HS-5 (cell line): ENCODE results near the gene EPHA1.

ENCODE experiments used
- DNase-seq: peaks from one replicate; pipeline ENCODE4 v3.0.0-alpha.2; 2012; ENCODE audit warnings: low read depth

The EPHA1 gene

DNA sequence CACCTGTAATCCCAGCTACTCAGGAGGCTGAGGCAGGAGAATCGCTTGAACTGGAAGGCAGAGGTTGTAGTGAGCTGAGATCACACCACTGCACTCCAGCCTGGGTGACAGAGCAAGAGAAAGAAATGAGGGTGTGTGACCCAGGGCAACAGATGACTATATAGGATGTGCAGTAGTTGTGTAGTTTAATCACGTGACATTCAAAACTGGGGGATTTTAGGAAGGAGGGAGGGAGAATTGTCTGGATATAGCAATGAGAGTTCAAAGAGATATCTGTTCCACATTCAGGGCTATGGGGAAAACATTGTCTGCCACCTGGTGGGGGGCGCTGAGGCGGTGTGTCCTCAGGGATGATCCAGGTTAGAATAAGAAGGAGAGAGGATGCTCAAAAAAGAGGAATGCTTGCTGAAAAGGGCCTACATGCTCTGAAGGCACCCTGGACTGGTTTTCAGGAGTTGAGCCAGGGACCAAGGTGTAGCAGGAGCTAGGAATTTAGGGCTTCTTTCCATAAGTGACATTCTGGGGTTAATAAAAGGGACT is 35.3 kb downstream of the EPHA1 start:
- no peak for DNase-seq

DNA sequence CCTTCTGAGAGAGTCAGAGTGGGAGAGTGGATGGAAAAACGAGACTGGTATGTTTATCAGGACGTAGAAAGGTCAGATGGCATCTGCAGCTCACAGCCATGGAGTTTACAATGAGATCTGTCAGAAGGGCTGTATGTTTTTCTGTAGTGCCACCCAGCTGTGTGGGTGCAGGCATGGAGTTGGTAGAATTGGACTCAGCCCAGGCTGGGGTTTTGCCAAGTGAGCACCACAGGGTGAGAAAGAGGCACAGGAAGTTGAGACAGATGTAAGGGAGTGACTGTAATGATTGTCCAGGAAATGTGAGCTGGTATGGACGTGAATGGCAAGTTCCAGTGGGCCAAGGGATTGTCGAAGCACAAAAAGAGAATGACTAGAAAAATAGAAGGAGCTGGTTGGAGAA is 36.6 kb downstream of the EPHA1 start:
- DNase-seq, result no peak

DNA sequence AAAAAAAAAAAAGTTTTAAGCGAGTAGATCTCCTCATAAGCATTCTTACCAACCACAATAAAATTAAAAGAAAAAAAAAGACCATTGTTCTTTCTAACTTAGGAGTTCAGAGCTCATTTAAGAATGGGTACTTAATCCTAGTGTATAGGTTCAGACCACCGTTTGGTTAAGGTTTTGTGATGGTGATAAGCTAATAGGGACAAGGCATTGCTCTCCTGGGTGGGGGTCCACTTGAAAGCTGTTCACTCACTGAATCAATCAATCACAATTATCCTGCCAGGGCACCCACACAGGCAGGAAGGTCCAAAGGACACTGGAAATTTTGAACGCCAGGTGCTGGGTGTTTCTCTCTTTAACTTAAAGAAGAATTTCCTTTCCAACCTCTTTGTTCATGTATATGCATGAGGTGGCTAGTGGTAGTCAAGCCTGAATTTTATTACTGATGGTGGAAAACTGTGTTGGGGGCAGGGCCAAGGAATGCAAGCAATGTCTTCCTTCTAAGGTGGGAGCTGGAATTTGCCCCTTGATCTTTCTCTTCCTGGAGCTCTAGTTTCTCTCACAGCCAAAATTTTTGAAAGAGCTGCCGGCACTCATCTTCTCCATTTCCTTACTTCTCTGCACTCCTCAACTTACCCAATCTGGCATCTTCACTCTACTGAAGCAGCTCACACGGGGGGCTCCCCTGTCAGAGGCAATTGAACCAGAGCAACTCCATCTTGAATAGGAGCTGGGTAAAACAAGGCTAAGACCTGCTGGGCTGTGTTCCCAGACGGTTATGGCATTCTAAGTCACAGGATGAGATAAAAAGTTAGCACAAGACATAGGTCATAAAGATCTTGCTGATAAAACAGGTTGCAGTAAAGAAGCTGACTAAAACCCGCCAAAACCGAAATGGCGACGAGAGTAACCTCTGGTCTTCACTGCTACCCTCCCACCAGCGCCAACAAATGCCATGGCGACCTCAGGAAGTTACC is 38.7 kb downstream of the EPHA1 start:
- no peak for DNase-seq

DNA sequence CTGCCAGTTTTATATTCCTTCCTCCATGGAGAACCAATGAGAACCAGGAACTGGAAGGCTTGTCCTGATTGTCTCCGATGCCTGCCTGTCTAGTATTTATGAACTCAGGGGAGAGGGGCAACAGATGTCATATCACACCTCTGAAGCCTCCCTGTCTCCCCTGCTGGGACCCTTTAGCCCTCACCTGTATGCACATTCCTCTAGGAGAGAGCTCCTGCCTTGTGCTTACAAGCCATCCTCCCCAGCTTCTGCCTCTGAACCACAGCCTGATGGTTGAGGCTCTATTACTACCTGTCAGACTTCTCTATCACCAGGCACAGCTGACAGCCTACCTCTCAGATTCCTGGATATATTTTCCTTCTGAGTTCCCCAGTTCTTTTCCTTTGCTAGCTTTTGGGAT is 40.3 kb downstream of the EPHA1 start:
- DNase-seq, result no peak

DNA sequence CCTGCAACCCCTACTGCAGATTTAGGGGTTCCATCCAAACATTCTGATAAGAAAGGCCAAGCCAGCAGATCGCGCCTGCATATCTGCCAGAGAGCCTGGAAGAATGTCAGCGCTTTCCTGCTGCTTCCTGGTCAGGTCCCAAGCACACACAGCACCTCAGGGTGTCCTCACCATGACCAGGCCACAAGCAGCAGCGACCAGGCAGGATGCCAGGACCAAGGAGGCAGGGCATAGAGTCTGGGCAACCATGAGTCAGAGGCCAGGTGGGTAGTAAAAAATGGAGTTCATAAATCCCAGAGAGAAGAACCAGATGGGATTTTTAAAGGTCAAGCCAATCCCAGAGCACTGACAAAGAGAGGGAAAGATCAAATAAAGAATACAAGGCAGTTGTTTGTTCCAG is 40.7 kb downstream of the EPHA1 start:
- no peak for DNase-seq

DNA sequence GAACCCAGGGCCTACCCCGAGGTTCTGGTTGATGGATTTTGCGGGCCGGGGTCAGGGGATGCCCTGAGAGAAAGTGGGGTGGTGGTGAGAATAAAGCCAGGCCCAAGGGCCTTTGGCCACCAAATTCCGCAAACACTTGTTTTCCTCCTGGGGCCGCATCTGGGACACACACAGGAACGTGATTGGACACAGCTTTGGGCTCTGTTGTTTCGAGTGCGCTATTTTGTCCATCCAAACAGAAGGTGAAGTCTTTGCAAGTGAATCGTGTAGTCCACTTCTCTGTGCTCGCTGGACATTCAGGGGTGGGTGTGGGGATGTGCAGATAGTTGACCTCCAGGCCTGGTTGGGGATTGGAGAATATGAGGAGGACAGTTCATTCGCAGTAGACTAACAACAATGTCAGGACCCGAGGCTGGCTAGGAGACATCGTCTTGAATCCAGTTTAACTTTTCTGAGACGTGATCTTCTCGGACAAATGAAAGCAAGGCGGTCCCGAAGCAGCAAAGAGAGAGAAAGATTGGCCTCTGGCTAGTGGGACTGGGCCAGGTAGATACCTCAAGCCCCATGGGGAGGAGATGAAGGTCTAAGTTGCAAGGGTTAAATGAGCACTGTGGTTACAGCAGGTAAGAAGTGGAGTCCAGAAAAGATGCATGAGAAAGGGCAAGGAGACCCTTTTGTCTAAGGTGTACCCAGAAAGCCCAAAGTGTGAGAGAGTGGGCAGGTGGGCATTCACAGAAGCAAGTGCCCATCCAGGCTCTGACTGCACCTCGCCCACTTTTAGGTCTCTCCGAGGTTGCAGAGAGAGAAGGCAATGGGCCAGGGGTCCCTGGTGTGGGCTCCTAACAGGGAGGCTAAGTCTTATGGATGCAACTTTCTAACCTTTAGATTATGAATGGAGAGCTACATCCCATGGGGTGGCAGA is 45.4 kb downstream of the EPHA1 start:
- DNase-seq, result no peak

DNA sequence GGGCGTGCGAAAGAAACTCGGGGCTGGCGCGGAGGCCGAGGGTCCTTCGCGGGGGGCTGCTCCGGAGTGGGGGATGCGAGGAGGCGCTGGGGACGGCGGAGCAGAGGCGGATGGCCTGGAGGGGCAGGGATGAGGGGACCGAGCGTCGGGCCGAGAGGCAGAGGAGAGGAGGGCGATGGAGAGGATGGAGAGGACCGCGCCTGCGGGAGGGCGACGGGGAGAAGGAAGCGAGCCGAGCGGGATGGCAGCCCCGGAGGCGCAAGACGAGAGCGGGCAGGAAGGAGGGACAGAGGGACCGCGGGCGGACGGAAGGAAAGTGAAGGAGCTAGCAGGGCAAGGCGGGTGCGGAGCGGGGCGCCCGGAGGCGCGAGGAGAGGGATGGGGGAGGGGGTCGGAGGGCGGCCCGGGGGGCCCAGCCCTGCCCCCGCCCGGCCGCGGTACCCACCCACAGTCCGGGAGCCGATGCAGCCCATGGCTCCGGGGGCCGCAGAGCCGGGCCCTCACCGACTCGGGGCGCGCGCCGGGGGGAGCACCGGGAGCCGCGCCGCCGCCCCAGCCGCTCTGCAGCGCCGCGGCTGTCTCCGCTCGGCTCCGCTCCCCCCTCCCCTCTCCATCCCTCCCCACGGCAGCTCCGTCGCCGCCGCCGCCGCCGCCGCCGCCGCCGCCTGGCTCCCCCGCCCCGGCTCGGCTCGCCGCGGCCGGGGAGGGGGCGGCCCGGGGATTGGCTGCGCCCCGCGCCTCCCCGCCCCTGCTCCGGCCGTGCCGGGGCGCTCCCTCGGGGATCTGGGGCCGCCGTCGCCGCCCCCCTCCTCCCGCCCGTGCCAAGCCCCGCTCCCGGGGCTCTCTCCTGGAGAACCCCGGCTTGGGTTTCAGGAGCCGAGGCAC is 46.3 kb downstream of the EPHA1 start, which contains the start of gene FAM131B:
Gene FAM131B, minus strand, starts transcription at position 583 of the 885 bp plus-strand sequence. Its CDS starts 110 bp downstream, at position 473.
- no peak for DNase-seq

DNA sequence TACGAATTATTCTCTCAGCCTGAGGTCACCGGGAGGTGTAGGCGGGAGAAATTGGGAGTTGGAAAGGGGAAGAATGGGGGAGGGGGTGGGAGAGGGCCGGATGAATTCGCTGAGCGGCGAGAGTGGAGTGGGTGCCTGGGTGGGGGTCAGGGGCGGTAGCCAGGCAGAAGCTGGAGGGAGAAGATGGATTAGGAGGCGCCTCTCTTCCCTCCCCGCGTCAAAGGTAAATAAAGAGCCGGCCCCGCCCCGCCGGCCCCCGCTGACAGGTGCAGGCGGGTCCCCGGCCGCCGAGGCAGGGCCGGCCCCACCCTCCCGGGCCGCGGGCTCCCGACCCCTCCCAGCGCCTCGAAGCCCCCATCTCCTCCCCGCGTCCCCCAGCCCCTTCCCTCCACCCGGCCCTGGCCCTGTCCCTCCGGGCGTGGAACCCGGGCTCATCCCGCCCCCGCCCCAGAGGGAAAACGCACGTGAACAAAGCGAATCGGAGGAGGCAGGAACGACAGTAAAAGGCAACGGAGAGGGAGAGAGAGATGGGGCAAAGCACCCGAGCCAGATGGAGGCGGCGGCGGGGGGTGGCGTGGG is 47.0 kb downstream of the EPHA1 start:
- no peak for DNase-seq

DNA sequence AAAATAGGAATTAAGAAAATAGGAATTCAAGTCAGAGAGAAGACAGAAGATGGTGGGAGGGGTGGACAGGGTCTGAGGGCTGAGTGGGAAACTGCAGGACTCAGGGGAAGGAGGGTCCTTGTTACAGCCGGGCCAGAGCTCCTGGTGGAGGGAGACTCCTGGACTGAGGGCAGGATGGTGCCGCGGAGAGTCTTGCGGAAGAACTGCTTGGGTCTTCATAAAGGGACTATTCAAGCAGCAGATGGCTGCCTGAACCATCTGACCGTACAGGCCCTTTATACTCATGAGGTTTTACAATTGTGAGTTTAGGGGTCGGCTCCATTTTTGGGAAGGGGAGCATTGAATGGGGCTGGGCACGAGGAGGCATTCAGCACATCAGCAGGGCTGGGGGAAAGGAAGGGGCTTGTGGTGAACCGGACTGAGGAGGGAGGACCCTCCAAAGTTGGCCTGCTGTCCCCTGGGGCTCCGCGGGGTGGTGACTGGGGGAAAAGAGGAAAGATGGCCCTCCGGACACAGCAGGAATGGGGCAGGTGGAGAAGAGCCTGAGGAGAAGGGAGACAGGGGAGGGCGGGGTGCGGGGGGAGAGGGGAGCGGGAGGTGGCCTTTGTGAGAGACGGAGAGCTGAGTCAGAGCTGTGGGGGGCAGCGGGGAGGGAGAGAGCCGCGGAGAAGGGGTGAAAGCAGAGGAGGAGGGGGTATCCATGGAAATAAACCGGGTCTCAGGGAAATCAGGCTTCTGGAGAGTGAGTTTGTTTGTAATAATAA is 47.7 kb downstream of the EPHA1 start:
- DNase-seq, result no peak

DNA sequence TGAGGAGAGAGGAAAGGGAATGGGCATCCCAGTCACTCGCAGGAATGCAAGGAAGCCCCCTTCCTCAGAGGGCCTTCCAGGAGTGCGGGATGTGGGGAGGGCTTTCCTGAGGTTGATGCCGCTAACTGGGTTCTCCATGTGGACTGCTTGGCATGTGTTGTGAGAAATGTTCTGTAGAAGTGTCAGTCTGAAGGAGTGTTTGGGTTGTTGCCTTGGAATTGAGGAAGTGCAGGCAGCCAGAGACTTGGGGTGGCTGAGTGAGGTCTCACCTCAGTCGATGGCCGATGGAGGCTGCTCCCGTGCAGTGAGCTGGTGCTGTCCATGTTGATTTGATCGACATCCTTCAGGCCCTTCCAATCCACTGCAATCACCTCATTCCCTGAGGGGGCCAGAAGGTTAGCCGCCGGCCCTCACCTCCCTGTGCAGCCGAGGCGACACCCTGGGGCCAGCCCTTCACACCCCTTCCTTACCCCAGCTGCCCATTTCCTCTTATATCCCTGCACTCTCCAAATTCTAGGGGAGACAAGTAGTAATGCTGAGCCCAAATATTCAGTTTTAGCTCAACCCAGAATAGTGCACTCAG is 48.8 kb downstream of the EPHA1 start:
- DNase-seq, result no peak

DNA sequence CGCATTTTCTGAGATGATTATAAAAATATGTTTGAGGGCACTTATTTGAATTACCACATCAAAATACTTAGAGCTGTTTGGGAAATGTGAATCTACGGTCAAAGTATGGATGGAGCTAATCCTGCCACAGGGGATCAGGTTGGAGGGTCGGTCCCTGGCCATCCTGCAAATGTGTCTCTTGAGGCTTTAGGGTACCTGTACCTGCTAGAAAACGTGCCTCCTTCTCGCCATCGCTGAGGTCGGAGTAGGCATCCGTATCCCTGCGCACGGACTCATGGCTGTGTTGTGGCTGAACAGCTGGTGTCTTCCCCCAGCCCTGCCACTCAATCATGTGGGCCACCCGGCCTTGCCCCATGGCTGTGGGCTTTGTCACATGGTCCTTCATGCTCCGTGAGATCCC is 50.0 kb downstream of the EPHA1 start:
- DNase-seq, result no peak

DNA sequence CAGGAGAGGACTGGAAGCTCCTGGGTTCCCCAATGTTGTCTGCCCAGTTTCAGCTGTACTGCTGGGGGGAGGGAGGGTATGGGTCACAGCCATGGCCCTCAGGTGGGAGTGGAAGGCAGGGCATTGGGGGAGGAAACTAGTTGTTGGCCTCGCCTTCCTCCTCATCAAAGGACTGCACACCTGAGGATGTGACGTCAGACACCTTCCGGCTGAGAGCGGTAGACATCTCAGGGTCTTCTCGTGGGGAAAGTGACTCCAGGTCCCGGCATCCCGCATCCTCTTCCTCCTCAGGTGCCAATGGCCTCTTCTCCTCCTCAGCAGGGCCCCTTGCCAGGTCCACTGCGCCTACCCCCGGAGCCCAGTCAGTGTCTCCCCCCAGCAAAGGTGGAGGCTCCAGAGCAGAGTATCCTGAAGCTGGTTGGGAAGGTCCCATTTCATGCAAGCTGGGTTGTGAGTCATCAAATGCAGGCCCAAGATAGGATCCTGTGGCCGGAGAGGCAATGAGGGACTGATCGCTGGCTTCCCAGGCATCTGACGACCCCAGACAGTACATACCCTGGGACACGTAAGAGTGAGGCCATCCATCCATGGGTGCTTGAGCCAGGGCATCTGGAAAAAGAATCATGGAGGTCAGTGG is 52.1 kb downstream of the EPHA1 start:
- DNase-seq, result no peak

DNA sequence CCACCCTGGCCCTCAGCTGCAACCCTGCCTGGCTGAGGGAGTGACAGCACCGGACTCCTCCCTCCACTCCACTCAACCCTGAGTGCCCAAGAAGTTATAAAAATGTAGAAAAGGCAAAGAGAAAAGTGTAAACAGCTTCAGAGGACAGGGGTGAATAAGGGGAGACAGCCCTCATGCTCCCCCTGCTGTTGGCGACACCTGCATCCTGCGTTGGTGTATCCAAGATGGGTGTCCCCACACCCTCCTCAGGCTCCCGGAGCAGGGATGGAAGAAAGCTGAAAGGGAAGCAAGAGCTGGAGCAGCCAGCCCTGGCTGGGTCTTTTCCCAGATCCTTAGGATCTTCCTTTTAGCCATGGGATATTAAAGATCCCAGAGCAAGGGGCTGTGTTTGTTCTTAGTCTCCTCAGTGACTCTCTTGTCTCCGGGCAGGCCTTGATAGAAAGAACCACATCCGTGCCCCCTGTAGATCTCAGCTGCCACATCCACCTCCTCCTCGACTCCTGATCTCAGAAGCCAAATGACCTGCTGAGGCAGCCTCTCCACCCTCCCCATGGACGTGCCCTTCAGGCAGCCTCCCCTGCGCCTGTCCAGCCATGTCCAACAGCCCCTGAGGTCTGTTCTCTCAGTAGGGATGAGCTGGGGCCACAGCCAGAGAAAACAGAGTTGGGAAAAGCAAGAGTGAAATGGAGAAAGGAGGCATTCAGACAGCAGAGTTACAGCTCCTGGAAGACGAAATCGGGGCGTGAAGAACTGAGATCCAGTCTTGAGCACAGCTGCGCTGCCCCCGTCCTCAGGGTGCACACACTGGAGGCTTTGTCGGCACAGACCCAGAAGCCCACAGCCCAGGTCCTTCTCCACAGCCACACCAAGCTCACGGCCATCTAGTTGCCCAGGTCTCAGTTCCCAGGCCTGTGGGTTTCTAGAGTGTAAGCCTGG is 52.9 kb downstream of the EPHA1 start:
- DNase-seq, result no peak

DNA sequence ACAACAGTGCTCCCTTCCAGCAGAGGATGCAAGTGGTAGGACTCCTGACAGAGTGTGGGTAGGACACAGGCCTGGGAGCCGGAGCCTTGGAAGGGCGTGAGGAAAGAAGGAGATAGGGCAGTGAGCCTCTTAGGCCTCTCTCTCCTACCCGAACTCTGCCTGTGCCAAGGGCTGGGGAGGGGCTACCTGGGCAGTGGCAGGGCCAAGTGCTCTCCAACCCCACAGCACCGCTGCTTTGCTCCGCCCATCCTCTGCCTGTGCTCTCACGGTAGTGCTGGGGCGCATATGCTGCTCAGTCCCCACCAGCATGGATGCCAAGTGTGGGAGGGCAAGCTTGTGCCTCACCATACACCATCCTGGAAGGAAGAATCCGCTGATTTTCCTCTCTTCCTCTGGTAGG is 53.7 kb downstream of the EPHA1 start:
- no peak for DNase-seq

DNA sequence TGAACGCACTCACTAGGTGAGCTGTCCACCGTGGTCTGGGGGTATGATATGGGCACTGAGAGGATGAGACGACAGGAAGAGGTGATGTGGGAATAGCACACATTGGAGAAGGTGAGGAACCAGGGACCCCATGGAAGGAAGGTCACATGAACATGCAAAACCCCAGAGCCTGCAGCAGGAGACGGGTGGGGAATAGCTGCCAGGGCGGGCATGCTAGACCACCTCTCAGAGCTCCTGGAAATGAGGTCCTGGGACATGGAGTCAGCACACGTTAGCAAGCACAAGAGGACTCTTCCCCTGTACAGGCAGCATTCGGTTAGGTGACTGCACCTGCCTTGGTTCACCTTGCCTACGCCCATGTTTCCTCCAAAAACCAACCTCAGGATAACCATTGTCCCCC is 54.3 kb downstream of the EPHA1 start:
- no peak for DNase-seq

DNA sequence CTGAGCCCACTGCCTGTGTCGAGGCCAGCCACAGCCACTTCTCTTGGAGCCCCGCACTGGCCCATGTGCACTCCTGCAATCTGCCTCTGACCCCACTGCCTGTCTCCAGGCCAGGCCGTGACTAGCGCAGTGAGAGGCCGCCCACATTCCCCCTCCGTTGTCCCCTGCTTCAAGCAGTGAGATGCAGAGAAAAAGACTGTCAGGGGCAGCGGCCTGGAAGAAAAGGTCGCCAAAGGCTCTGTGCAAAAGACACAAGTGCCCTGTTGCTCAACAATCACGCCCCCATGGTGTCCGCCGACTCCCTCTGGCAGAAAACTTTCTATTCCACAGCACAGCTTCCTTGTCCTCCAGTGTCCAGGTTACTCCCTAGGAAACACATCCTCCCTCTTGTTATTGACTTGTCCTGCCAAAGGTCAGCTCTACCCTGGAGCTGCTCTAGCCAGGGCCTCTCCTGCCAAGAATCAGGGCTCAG is 56.1 kb downstream of the EPHA1 start:
- no peak for DNase-seq

DNA sequence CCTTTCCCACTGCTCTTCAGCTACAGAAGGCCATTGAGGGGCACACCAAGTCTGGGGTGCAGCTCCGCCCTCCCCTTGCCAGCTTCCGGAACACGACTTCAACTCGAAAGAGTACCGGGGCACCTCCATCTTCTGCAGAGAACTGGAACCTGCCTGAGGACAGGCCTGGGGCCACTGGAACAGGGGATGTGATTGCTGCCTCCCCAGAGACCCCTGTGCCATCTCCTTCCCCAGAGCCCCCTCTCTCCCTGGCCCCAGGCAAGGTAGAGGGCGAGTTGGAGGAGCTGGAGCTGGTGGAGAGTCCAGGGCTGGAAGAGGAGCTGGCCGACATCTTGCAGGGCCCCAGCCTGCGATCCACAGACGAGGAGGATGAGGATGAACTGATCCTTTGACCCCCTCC is 57.1 kb downstream of the EPHA1 start:
- no peak for DNase-seq

DNA sequence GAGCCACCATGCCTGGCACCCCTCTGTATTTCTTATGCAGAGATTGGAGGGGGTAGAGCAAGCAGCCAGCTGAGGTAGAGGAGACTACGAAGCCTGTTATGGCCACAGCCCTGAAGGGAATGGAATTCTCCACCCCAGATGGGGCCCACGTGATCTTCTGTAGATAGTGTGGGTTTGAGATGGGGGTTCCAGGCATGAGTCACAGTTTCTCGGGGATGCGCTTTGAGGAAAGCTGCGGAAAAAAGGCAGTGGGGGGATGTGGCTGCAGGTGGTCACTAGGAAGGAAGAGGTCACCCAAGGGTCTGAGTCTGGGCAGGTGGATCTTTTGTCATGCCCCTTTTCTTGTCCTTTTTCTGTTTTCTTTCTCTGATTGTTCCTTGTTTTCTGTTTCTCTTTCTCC is 57.6 kb downstream of the EPHA1 start:
- DNase-seq, result no peak
